Hepatocyte (in vitro differentiated cells): ENCODE data around the gene PPP3R1. TPM values are rescaled to one million over a fixed set of nuclear protein-coding genes. Genes with fewer than 3 reads are reported as not detected.

Source experiments
- DNase-seq: peaks from one replicate; pipeline ENCODE4 v3.0.0-alpha.2; 2016; ENCODE audit warnings: low spot score
- H2AFZ ChIP-seq: fragments of 200-600 bp; sonication (generic); 2 replicates; pipeline ENCODE4 v1.6.0; 2016; ENCODE audit warnings: antibody characterized with exemption, mild to moderate bottlenecking
- H3K27ac ChIP-seq: fragments of 200-600 bp; sonication (generic); 2 replicates; pipeline ENCODE4 v1.5.1; 2016; ENCODE audit warnings: mild to moderate bottlenecking
- H3K27me3 ChIP-seq: fragments of 200-600 bp; sonication (generic); 2 replicates; pipeline ENCODE4 v1.6.1; 2016
- H3K36me3 ChIP-seq: fragments of 200-600 bp; sonication (generic); replicated peaks from 2 replicates; pipeline ENCODE4 v1.5.1; 2016; ENCODE audit warnings: low read depth; ENCODE audit not compliant: insufficient read depth
- H3K4me1 ChIP-seq: fragments of 200-600 bp; sonication (generic); 2 replicates; pipeline ENCODE4 v1.5.1; 2016; ENCODE audit warnings: mild to moderate bottlenecking, moderate library complexity; ENCODE audit not compliant: insufficient read depth
- H3K4me2 ChIP-seq: fragments of 200-600 bp; sonication (generic); 2 replicates; pipeline ENCODE4 v1.6.0; 2016
- H3K4me3 ChIP-seq: fragments of 200-600 bp; sonication (generic); 2 replicates; pipeline ENCODE4 v1.5.1; 2016; ENCODE audit warnings: mild to moderate bottlenecking
- H3K79me2 ChIP-seq: fragments of 200-600 bp; sonication (generic); 2 replicates; pipeline ENCODE4 v1.6.0; 2017; ENCODE audit warnings: mild to moderate bottlenecking
- H3K9me2 ChIP-seq: fragments of 200-600 bp; sonication (generic); replicated peaks from 2 replicates; pipeline ENCODE4 v1.6.0; 2017; ENCODE audit warnings: mild to moderate bottlenecking; ENCODE audit not compliant: insufficient read depth
- H3K9me3 ChIP-seq: fragments of 200-600 bp; sonication (generic); 2 replicates; pipeline ENCODE4 v1.5.1; 2016; ENCODE audit warnings: low read depth, mild to moderate bottlenecking
- H4K20me1 ChIP-seq: fragments of 200-600 bp; sonication (generic); 2 replicates; pipeline ENCODE4 v1.6.0; 2016; ENCODE audit warnings: mild to moderate bottlenecking; ENCODE audit not compliant: insufficient read depth, poor library complexity, severe bottlenecking
- CTCF ChIP-seq: fragments of 200-600 bp; sonication (generic); IDR thresholded peaks from 2 replicates; pipeline ENCODE4 v1.5.1; 2016; ENCODE audit warnings: antibody characterized with exemption, mild to moderate bottlenecking; ENCODE audit not compliant: poor library complexity
- EZH2 ChIP-seq: fragments of 200-600 bp; sonication (generic); IDR thresholded peaks from 2 replicates; pipeline ENCODE4 v1.6.1; 2016; ENCODE audit warnings: antibody characterized with exemption, mild to moderate bottlenecking, borderline replicate concordance
- EZH2phosphoT487 ChIP-seq: fragments of 200-600 bp; sonication (generic); IDR thresholded peaks from one replicate; pipeline ENCODE4 v1.6.1; 2018; ENCODE audit warnings: antibody characterized with exemption, mild to moderate bottlenecking, low read depth, moderate library complexity; ENCODE audit not compliant: unreplicated experiment, severe bottlenecking
- WGBS: methylation state at CpG from one replicate; pipeline ENCODE4 v1.1.6; 2016; ENCODE audit warnings: low lambda C conversion rate; ENCODE audit errors: missing lambda C conversion rate; 5-methylcytosine and 5-hydroxymethylcytosine counted together
- polyA plus RNA-seq: library from polyadenylated mRNA; unstranded; fragments of >200 nt; fragmentation: Nextera tagmentation; extraction: Ambion mirVana; gene quantifications from 2 replicates; pipeline ENCODE4 v1.2.1, GENCODE V29; 2016
- total RNA-seq: library from RNA; depleted of rRNA; stranded (reverse); fragments of >200 nt; gene quantifications from 2 replicates; pipeline ENCODE4 v1.2.3, GENCODE V29; 2014

PPP3R1 gene
- total and polyA plus RNA-seq, 2 experiments from 2014 or later, result 5.1 to 46.5 TPM

GRCh38 chr2:68230241-68231060 lies 21.9 kb downstream of the PPP3R1 start:
- H3K4me2 ChIP-seq, result peak overlapping the region; percentile 46
- WGBS, result 80% methylated on average over 5 of the region's 5 CpGs

GRCh38 chr2:68226794-68227193 lies 25.5 kb downstream of the PPP3R1 start:
- Histone ChIP-seq H3K36me3 (no peaks in the 10 kb centered on the region), H3K4me3 (no peak overlapping the region), H3K4me2 (no peak overlapping the region), H3K79me2 (peaks cover 100% of the 10 kb centered on the region), H2AFZ (no peak overlapping the region), H4K20me1 (peaks cover 87% of the 10 kb centered on the region), H3K27me3 (no peaks in the 10 kb centered on the region), H3K27ac (no peak overlapping the region), H3K9me3 (no peaks in the 10 kb centered on the region), H3K9me2 (no peaks in the 10 kb centered on the region), H3K4me1 (peaks cover 9% of the 10 kb centered on the region)
- 63% methylated on average over 2 of the region's 2 CpGs for whole genome bisulfite sequencing
- TF ChIP-seq EZH2phosphoT487 (no peak), EZH2 (no peak), CTCF (no peak)
- DNase-seq, result no peak

More at GRCh38 chr2:68230241-68231060, 21.9 kb downstream of the PPP3R1 start:
- no peaks in the 10 kb centered on the region for H3K27me3 ChIP-seq
- peaks cover 98% of the 10 kb centered on the region for H3K79me2 ChIP-seq
- H3K36me3 ChIP-seq, result no peaks in the 10 kb centered on the region
- peak overlapping the region; percentile 26 for H3K27ac ChIP-seq
- peaks cover 90% of the 10 kb centered on the region for H4K20me1 ChIP-seq
- H3K4me3 ChIP-seq, result no peak overlapping the region
- H3K9me3 ChIP-seq, result no peaks in the 10 kb centered on the region
- TF ChIP-seq EZH2 (no peak), CTCF (no peak), EZH2phosphoT487 (no peak)
- DNase-seq, result no peak
- H3K9me2 ChIP-seq, result no peaks in the 10 kb centered on the region
- H3K4me1 ChIP-seq, result peaks cover 9% of the 10 kb centered on the region
- H2AFZ ChIP-seq, result no peak overlapping the region

GRCh38 chr2:68225119-68225632 lies 27.2 kb downstream of the PPP3R1 start:
- H3K4me2 ChIP-seq, result peak overlapping the region; percentile 54
- no peak overlapping the region for H2AFZ ChIP-seq
- no peak overlapping the region for H3K27ac ChIP-seq
- DNase-seq, result peak; percentile 48
- H3K9me3 ChIP-seq, result no peaks in the 10 kb centered on the region
- peaks cover 76% of the 10 kb centered on the region for H4K20me1 ChIP-seq
- peaks cover 100% of the 10 kb centered on the region for H3K79me2 ChIP-seq
- peaks cover 3% of the 10 kb centered on the region for H3K4me1 ChIP-seq
- no peaks in the 10 kb centered on the region for H3K36me3 ChIP-seq
- TF ChIP-seq CTCF, result peak; percentile 24
- no peak for TF ChIP-seq EZH2
- no peaks in the 10 kb centered on the region for H3K27me3 ChIP-seq
- 22% methylated on average over 2 of the region's 2 CpGs for WGBS
- no peaks in the 10 kb centered on the region for H3K9me2 ChIP-seq
- no peak overlapping the region for H3K4me3 ChIP-seq
